Measurements from ENCODE around the gene RPL21.

DNA sequence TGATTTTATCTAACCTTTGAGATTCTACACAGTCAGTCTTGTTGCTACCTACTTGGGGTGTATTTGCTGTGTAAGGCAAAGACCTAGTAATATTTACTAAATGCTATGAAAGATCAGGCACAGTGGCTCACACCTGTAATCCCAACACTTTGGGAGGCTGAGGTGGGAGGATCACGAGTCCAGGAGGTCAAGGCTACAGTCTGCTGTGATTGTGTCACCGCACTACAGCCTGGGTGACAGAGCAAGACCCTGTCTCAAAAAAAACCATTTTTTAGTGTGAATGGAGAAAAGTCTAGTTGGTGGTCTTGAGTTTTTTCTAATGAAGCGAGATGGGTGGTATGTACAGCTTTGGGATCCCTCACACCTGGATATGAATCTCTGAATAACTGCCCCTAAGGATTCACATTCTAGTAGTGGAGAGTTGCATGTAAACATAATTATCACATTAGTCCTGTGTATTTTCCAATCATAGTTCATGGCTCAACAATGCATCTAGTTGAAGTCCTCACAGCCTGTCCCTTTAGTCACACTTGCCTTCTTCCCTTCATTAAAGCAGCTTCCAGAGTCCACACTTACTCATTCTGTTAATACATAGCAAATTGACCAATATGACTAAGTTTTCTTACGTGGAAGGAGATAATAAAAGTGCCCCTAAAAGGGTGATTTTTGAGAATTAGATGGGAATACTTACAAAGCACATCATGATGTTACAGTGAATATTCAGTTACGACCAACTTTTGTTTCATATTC lies 7.5 kb downstream of the RPL21 start:
- TF ChIP-seq, protein P1, sequence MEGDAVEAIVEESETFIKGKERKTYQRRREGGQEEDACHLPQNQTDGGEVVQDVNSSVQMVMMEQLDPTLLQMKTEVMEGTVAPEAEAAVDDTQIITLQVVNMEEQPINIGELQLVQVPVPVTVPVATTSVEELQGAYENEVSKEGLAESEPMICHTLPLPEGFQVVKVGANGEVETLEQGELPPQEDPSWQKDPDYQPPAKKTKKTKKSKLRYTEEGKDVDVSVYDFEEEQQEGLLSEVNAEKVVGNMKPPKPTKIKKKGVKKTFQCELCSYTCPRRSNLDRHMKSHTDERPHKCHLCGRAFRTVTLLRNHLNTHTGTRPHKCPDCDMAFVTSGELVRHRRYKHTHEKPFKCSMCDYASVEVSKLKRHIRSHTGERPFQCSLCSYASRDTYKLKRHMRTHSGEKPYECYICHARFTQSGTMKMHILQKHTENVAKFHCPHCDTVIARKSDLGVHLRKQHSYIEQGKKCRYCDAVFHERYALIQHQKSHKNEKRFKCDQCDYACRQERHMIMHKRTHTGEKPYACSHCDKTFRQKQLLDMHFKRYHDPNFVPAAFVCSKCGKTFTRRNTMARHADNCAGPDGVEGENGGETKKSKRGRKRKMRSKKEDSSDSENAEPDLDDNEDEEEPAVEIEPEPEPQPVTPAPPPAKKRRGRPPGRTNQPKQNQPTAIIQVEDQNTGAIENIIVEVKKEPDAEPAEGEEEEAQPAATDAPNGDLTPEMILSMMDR (conservative IDR thresholded peaks at IDR 0.05): no peak
- no peak for TF ChIP-seq EZH2 (IDR thresholded peaks at IDR 0.05; ENCODE audit: low read depth)
